PC-3 (cell line): ENCODE data around the gene MPZL1.

Experiments
- EZH2 ChIP-seq: fragments of 300-600 bp; sonication (generic); IDR thresholded peaks from one replicate; pipeline ENCODE4 v1.6.1; 2017; ENCODE audit warnings: antibody characterized with exemption, mild to moderate bottlenecking, low read length; ENCODE audit not compliant: unreplicated experiment
- TF ChIP-seq, protein P1 (sequence below): fragments of 300-600 bp; sonication (generic); conservative IDR thresholded peaks from 2 replicates; pipeline ENCODE4 v1.5.1; 2017; ENCODE audit warnings: antibody characterized with exemption, low read depth, mild to moderate bottlenecking, low read length

DNA sequence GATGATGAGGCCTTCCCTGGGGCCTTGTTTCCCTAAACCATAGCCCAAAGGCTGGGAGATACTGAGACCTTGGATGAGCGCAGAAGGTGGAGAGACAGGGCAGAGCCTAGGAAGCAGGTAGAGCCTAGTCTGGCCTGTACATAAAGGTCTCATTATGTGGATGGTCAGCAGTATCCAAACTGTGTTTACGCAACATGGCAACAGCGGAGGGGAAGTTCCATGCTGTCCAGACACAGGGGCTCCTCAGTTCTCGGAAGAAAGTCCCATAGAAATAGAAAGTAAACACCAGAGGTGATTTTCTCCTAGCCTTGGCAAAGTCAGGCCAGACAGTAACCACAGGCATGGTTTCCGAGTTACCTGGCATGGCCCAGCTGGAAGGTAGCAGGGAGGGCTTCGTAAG, 42.1 kb upstream of the MPZL1 start:
- TF ChIP-seq EZH2 = no peak
- TF ChIP-seq, protein P1, sequence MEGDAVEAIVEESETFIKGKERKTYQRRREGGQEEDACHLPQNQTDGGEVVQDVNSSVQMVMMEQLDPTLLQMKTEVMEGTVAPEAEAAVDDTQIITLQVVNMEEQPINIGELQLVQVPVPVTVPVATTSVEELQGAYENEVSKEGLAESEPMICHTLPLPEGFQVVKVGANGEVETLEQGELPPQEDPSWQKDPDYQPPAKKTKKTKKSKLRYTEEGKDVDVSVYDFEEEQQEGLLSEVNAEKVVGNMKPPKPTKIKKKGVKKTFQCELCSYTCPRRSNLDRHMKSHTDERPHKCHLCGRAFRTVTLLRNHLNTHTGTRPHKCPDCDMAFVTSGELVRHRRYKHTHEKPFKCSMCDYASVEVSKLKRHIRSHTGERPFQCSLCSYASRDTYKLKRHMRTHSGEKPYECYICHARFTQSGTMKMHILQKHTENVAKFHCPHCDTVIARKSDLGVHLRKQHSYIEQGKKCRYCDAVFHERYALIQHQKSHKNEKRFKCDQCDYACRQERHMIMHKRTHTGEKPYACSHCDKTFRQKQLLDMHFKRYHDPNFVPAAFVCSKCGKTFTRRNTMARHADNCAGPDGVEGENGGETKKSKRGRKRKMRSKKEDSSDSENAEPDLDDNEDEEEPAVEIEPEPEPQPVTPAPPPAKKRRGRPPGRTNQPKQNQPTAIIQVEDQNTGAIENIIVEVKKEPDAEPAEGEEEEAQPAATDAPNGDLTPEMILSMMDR = no peak
